K562 (cell line): Measurements from ENCODE around the gene SART1. TPM values are rescaled to one million over a fixed set of nuclear protein-coding genes. Genes with fewer than 3 reads are reported as not detected.

Experiments
- ARHGAP35 ChIP-seq: fragments of 450-650 bp; IDR thresholded peaks from 2 replicates; pipeline ENCODE4 v1.6.1; 2018; ENCODE audit not compliant: partially characterized antibody
- CREB3L1 ChIP-seq: fragments of 450-650 bp; IDR thresholded peaks from 2 replicates; pipeline ENCODE4 v1.6.1; 2014; ENCODE audit warnings: low read depth, mild to moderate bottlenecking, moderate library complexity, borderline replicate concordance
- EGR1 ChIP-seq: fragments of 450-650 bp; conservative IDR thresholded peaks from 2 replicates; pipeline ENCODE4 v1.6.1; 2017; ENCODE audit warnings: mild to moderate bottlenecking
- EHMT2 ChIP-seq: fragments of 450-650 bp; IDR thresholded peaks from 2 replicates; pipeline ENCODE4 v1.6.1; 2018; ENCODE audit warnings: antibody characterized with exemption
- GTF2F1 ChIP-seq: IDR thresholded peaks from 2 replicates; pipeline ENCODE4 v1.6.1; 2011; ENCODE audit warnings: low read depth, low read length, improper control_type of control experiment
- L3MBTL2 ChIP-seq: fragments of 450-650 bp; IDR thresholded peaks from 2 replicates; pipeline ENCODE4 v1.6.1; 2016; ENCODE audit warnings: mild to moderate bottlenecking, moderate library complexity
- RAD21 ChIP-seq, 2 experiments: fragments of 250-450 bp in 1 of 2; fragments of 450-650 bp in 1 of 2; sonication (Bioruptor Pico) in 1 of 2; formaldehyde crosslinking in 1 of 2; IDR thresholded peaks in 1 of 2; conservative IDR thresholded peaks in 1 of 2; 2 replicates each; pipeline versions ENCODE4 v1.4.0 to v1.8.0; 2020 to 2022; ENCODE audit warnings: mild to moderate bottlenecking in 2 of 2, moderate library complexity in 1 of 2
- RBM34 ChIP-seq: fragments of 200-400 bp; formaldehyde crosslinking; IDR thresholded peaks from 2 replicates; pipeline ENCODE4 v1.6.1; 2018; ENCODE audit warnings: low read length, borderline replicate concordance; ENCODE audit not compliant: insufficient read depth
- TAF15 ChIP-seq: fragments of 200-400 bp; formaldehyde crosslinking; IDR thresholded peaks from 2 replicates; pipeline ENCODE4 v1.6.1; 2017; ENCODE audit warnings: mild to moderate bottlenecking, low read depth, low read length, moderate library complexity
- ZNF184 ChIP-seq: sonication (generic); formaldehyde crosslinking; IDR thresholded peaks from 2 replicates; pipeline ENCODE4 v1.5.0; 2020; ENCODE audit warnings: missing genetic modification reagents
- polyA plus RNA-seq, 8 experiments: library from polyadenylated mRNA; depleted of rRNA in 4 of 8; stranded (reverse) in 5 of 8; unstranded in 3 of 8; fragments of >200 nt; fragmentation: Nextera tagmentation in 2 of 8; fragmentation: Illumina TruSeq in 1 of 8; extraction: Ambion mirVana in 2 of 8; extraction: Trizol in 1 of 8; gene quantifications; 2 replicates each; pipeline versions ENCODE4 v1.2.1 to v1.2.3, GENCODE V29; 2011 to 2014; ENCODE audit warnings: inconsistent platforms in 1 of 8, missing spikeins in 1 of 8
- total RNA-seq, 7 experiments: library from RNA; depleted of rRNA in 6 of 7; stranded (reverse); fragments of >200 nt in 6 of 7; fragmentation: Illumina TruSeq in 2 of 7; extraction: Trizol in 2 of 7; gene quantifications; 2 replicates each; pipeline versions ENCODE4 v1.2.1 to v1.2.3, GENCODE V29; 2011 to 2021; ENCODE audit warnings: low replicate concordance in 1 of 7
- TF ChIP-seq, protein P1 (sequence below), 3 experiments: fragments of 200-800 bp in 1 of 3; sonication (Bioruptor generic) in 1 of 3; sonication (generic) in 1 of 3; formaldehyde crosslinking in 1 of 3; IDR thresholded peaks; 2 replicates each; pipeline versions ENCODE4 v1.6.1 to v1.8.0; 2016 to 2022; ENCODE audit warnings: mild to moderate bottlenecking in 2 of 3, missing compliant biosample characterization in 2 of 3, missing genetic modification characterization in 2 of 3, missing genetic modification reagents in 1 of 3
- TF ChIP-seq, protein P2 (sequence below): fragments of 250-450 bp; sonication (Bioruptor Pico); IDR thresholded peaks from 2 replicates; pipeline ENCODE4 v1.9.0; 2021; ENCODE audit warnings: mild to moderate bottlenecking, inconsistent platforms
- TF ChIP-seq, protein P3 (sequence below): fragments of 450-650 bp; formaldehyde crosslinking; IDR thresholded peaks from 2 replicates; pipeline ENCODE4 v1.4.0; 2020; ENCODE audit warnings: mild to moderate bottlenecking, mixed read lengths
- TF ChIP-seq, protein P4 (sequence below), 2 experiments: IDR thresholded peaks in 1 of 2; conservative IDR thresholded peaks in 1 of 2; 2 replicates each; pipeline ENCODE4 v1.6.1; 2016; ENCODE audit warnings: low read depth in 2 of 2, mild to moderate bottlenecking in 1 of 2, missing compliant biosample characterization in 1 of 2, missing genetic modification characterization in 1 of 2, moderate library complexity in 1 of 2

SART1 gene
- total and polyA plus RNA-seq, 9 of the 15 experiments (the other 6 are each of a cell fraction or from before 2014, with no cell fraction given), result 4.8 to 84.1 (median 31.7) TPM

DNA sequence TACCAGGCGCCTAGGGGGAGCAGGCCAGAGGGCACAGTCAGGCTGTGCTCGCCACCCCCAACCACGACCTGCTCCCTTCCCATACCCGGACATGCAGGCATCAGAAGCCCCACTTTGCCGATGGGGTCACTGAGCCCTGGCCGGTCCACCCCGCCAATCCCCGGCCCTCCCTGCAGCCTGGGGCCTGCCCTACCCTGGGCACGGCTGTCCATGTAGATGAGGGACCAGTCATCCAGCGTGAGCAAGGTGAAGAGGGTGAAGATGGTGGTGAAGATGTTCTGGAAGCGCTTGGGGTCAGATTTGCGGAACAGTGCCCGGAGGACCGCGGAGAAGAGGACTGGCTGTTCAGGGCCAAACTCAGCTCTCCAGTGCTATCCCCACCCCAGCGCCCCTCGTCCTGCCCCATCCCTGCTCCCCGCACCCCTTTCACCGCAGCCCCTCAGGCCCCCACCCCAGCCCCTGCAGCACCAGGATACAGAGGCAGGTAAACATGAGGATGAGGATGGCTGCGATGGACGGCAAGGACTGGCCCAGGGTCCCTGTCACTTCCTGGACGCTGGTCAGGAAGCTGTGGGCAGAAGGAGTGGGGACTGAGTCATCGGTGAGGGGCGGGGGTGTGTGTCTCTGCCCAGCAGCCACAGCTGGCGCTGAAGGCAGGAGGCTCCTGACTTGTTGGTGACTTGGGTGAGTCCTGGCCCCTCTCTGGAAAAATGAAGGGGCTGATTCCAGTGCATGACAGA is 59.3 kb downstream of the SART1 start (continued):
- TF ChIP-seq RAD21 (CRISPR knock-in tag; conservative IDR thresholded peaks at IDR 0.05 in 1 of 2, IDR thresholded peaks at IDR 0.05 in 1 of 2) (no peak), L3MBTL2 (no peak), CREB3L1 (no peak), EHMT2 (no peak), GTF2F1 (no peak), RBM34 (no peak), ARHGAP35 (no peak), TAF15 (no peak), ZNF184 (CRISPR knock-in tag) (no peak), EGR1 (peak; percentile 94)
- TF ChIP-seq, protein P1, sequence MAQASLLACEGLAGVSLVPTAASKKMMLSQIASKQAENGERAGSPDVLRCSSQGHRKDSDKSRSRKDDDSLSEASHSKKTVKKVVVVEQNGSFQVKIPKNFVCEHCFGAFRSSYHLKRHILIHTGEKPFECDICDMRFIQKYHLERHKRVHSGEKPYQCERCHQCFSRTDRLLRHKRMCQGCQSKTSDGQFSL (CRISPR knock-in tag; IDR thresholded peaks at IDR 0.05), result no peak
- TF ChIP-seq, protein P1 (tag; IDR thresholded peaks at IDR 0.05), result no peak
- TF ChIP-seq, protein P2, sequence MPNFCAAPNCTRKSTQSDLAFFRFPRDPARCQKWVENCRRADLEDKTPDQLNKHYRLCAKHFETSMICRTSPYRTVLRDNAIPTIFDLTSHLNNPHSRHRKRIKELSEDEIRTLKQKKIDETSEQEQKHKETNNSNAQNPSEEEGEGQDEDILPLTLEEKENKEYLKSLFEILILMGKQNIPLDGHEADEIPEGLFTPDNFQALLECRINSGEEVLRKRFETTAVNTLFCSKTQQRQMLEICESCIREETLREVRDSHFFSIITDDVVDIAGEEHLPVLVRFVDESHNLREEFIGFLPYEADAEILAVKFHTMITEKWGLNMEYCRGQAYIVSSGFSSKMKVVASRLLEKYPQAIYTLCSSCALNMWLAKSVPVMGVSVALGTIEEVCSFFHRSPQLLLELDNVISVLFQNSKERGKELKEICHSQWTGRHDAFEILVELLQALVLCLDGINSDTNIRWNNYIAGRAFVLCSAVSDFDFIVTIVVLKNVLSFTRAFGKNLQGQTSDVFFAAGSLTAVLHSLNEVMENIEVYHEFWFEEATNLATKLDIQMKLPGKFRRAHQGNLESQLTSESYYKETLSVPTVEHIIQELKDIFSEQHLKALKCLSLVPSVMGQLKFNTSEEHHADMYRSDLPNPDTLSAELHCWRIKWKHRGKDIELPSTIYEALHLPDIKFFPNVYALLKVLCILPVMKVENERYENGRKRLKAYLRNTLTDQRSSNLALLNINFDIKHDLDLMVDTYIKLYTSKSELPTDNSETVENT (CRISPR knock-in tag), result no peak
- TF ChIP-seq, protein P3, sequence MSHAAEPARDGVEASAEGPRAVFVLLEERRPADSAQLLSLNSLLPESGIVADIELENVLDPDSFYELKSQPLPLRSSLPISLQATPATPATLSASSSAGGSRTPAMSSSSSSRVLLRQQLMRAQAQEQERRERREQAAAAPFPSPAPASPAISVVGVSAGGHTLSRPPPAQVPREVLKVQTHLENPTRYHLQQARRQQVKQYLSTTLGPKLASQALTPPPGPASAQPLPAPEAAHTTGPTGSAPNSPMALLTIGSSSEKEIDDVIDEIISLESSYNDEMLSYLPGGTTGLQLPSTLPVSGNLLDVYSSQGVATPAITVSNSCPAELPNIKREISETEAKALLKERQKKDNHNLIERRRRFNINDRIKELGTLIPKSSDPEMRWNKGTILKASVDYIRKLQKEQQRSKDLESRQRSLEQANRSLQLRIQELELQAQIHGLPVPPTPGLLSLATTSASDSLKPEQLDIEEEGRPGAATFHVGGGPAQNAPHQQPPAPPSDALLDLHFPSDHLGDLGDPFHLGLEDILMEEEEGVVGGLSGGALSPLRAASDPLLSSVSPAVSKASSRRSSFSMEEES, result no peak
- TF ChIP-seq, protein P4, sequence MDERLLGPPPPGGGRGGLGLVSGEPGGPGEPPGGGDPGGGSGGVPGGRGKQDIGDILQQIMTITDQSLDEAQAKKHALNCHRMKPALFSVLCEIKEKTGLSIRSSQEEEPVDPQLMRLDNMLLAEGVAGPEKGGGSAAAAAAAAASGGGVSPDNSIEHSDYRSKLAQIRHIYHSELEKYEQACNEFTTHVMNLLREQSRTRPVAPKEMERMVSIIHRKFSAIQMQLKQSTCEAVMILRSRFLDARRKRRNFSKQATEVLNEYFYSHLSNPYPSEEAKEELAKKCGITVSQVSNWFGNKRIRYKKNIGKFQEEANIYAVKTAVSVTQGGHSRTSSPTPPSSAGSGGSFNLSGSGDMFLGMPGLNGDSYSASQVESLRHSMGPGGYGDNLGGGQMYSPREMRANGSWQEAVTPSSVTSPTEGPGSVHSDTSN (CRISPR knock-in tag; IDR thresholded peaks at IDR 0.05; ENCODE audit: low read depth), result no peak
- TF ChIP-seq, protein P4 (tag; conservative IDR thresholded peaks at IDR 0.05; ENCODE audit: low read depth), result no peak
